Measurements from ENCODE around the gene ZFP36.

The ZFP36 gene

DNA sequence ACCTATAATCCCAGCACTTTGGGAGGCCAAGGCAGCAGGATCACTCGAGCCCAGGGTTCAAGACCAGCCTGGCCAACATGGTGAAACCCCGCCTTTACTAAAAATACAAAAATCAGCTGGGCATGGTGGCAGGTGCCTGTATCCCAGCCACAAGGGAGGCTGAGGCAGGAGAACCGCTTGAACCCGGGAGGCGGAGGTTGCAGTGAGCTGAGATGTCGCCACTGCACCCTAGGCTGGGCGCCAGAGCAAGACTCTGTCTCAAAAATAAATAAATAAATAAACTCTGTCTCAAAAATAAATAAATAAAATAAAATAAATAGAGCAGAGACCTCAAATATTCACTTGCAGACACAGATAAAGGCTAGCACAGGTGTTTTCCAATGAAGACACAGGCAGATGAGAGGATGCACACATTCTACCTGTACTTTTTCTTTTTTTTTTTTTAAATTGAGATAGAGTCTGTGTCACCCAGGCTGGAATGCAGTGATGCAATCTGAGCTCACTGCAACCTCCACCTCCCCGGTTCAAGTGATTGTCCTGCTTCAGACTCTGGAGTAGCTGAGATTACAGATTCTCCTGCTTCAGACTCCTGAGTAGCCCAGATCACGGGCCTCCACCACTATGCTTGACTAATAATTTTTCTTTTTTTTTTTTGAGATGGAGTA, 31.8 kb downstream of the ZFP36 start:
- Histone ChIP-seq H3K79me2 (ENCODE audit: low read length) (peaks cover 28% of the 10 kb centered on the region), H3K9me3 (replicated peaks; ENCODE audit: insufficient read depth, low read length) (no peaks in the 10 kb centered on the region), H3K36me3 (replicated peaks; ENCODE audit: insufficient read depth, low read length) (peaks cover 10% of the 10 kb centered on the region), H3K27me3 (replicated peaks; ENCODE audit: insufficient read depth, low read length) (no peaks in the 10 kb centered on the region), H4K20me1 (ENCODE audit: insufficient read depth, low read length) (peaks cover 13% of the 10 kb centered on the region), H3K4me1 (ENCODE audit: low read length) (peaks cover 30% of the 10 kb centered on the region), H3K9ac (ENCODE audit: low read length) (no peak overlapping the region), H3K9me2 (replicated peaks; ENCODE audit: insufficient read depth, low read length) (no peaks in the 10 kb centered on the region), H3K4me3 (ENCODE audit: low read length) (no peak overlapping the region), H3F3A (ENCODE audit: insufficient read depth, low read length) (peaks cover 26% of the 10 kb centered on the region), H2AFZ (ENCODE audit: low read length) (no peak overlapping the region), H3K27ac (ENCODE audit: low read length) (no peak overlapping the region), H3K4me2 (ENCODE audit: low read depth, low read length) (no peak overlapping the region)
- no peak for DNase-seq
- no peak for TF ChIP-seq EZH2phosphoT487 (IDR thresholded peaks at IDR 0.05; ENCODE audit: low read length)

DNA sequence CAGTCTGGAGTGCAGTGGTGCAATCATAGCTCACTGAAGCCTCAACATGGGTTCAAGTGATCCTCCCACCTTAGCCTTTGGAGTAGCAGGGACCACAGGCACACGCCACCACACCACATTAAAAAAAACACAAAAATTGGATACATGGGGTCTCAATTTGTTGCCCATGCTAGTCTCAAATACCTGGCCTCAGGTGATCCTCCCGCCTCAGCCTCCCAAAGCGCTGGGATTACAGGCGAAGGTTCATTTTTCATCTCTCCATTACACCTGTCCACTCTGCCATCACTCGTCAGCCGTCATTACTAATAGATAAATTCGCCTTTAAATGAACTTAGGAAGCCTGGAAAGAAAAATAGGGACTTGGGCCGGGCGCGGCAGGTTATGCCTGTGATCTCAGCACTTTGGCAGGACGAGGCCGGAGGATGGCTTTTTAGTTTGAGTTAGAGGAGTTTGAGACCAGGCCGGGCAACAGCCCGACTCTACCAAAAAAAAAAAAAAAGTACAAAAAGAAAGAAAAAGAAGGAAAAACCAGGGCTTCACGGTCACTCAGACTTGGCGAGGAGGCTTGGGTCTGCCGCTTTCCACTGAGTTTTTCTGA, 38.0 kb downstream of the ZFP36 start:
- Histone ChIP-seq H3F3A (ENCODE audit: insufficient read depth, low read length) (peaks cover 20% of the 10 kb centered on the region), H3K36me3 (replicated peaks; ENCODE audit: insufficient read depth, low read length) (no peaks in the 10 kb centered on the region), H3K79me2 (ENCODE audit: low read length) (peaks cover 48% of the 10 kb centered on the region), H3K9me3 (replicated peaks; ENCODE audit: insufficient read depth, low read length) (no peaks in the 10 kb centered on the region), H2AFZ (ENCODE audit: low read length) (peak overlapping the region; percentile 57; the same call in 1 of the 2 replicates), H3K4me2 (ENCODE audit: low read depth, low read length) (peak overlapping the region; percentile 81), H3K4me1 (ENCODE audit: low read length) (peaks cover 36% of the 10 kb centered on the region), H3K27me3 (replicated peaks; ENCODE audit: insufficient read depth, low read length) (no peaks in the 10 kb centered on the region), H3K9ac (ENCODE audit: low read length) (peak overlapping the region; percentile 98), H3K27ac (ENCODE audit: low read length) (peak overlapping the region; percentile 88), H3K4me3 (ENCODE audit: low read length) (peak overlapping the region; percentile 99), H4K20me1 (ENCODE audit: insufficient read depth, low read length) (peaks cover 6% of the 10 kb centered on the region; the same call in 1 of the 2 replicates), H3K9me2 (replicated peaks; ENCODE audit: insufficient read depth, low read length) (no peaks in the 10 kb centered on the region)
- peak; percentile 33 for DNase-seq
- TF ChIP-seq EZH2 (optimal IDR thresholded peaks at IDR 0.05; ENCODE audit: low read depth, low read length) (no peak), EZH2phosphoT487 (IDR thresholded peaks at IDR 0.05; ENCODE audit: low read length) (no peak)
- TF ChIP-seq, protein P1, sequence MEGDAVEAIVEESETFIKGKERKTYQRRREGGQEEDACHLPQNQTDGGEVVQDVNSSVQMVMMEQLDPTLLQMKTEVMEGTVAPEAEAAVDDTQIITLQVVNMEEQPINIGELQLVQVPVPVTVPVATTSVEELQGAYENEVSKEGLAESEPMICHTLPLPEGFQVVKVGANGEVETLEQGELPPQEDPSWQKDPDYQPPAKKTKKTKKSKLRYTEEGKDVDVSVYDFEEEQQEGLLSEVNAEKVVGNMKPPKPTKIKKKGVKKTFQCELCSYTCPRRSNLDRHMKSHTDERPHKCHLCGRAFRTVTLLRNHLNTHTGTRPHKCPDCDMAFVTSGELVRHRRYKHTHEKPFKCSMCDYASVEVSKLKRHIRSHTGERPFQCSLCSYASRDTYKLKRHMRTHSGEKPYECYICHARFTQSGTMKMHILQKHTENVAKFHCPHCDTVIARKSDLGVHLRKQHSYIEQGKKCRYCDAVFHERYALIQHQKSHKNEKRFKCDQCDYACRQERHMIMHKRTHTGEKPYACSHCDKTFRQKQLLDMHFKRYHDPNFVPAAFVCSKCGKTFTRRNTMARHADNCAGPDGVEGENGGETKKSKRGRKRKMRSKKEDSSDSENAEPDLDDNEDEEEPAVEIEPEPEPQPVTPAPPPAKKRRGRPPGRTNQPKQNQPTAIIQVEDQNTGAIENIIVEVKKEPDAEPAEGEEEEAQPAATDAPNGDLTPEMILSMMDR (IDR thresholded peaks at IDR 0.05; ENCODE audit: low read length): no peak

DNA sequence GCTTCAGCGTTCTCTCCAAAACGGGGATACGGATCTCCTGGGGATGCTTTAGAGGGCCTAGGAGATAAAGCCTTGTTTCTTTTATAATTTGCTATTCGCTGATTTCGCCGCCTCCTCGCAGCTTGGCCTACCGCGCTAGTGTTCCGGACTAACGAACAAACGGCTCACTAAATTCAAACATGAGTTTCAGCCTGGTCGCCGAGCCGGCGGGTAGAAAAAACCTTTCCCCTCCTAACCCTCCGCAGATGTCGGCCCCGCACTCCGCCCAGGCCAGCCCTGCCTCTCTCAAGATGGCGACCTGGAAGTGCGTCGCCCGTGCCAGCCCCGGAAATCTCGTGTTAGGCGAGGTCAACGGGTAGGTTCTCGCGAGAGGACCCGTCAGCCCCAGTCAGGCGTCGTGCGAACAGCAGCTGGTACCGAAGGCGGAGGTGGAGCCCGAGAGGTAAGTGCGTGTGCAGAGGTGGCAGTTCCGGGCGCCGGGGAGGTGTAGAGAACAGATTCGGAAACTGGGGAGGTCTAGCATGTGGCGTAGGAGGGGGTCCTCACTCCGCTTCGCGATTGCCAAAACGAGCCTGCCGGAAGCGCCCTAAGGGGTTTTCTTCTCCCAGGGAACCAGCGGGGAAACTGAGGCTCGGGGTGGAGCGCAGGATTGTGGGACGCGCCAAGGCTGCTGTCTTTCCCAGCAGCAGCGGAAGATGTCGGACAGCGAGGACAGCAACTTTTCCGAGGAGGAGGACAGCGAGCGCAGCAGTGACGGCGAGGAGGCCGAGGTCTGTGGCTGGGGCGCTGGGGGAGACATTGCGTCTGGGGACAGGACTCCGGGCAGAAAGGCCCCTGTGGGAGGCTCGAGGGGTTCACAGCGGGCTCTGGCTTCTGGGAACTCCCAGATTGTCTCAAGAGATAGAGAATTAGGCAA, 38.8 kb downstream of the ZFP36 start, which contains the start of gene SUPT5H:
TSS of gene SUPT5H (plus strand) at position 387 of the 916 bp plus-strand sequence. CDS start at position 696, 309 bp downstream.
- Histone ChIP-seq H2AFZ (ENCODE audit: low read length) (peak within 1 kb of the TSS; percentile 57; the same call in 1 of the 2 replicates), H3K79me2 (ENCODE audit: low read length) (peaks cover 55% of the 10 kb centered on the region), H4K20me1 (ENCODE audit: insufficient read depth, low read length) (peaks cover 6% of the 10 kb centered on the region; the same call in 1 of the 2 replicates)

More for the DNA sequence above, 38.8 kb downstream of the ZFP36 start, which contains the start of gene SUPT5H:
- Histone ChIP-seq H3K4me2 (ENCODE audit: low read depth, low read length) (peak within 1 kb of the TSS; percentile 87), H3K9me2 (replicated peaks; ENCODE audit: insufficient read depth, low read length) (no peaks in the 10 kb centered on the region), H3K4me3 (ENCODE audit: low read length) (peak within 1 kb of the TSS; percentile 99), H3K27me3 (replicated peaks; ENCODE audit: insufficient read depth, low read length) (no peaks in the 10 kb centered on the region), H3K4me1 (ENCODE audit: low read length) (peaks cover 30% of the 10 kb centered on the region), H3K9ac (ENCODE audit: low read length) (peak within 1 kb of the TSS; percentile 98), H3K27ac (ENCODE audit: low read length) (peak within 1 kb of the TSS; percentile 88), H3F3A (ENCODE audit: insufficient read depth, low read length) (peaks cover 20% of the 10 kb centered on the region), H3K36me3 (replicated peaks; ENCODE audit: insufficient read depth, low read length) (no peaks in the 10 kb centered on the region), H3K9me3 (replicated peaks; ENCODE audit: insufficient read depth, low read length) (no peaks in the 10 kb centered on the region)
- TF ChIP-seq, protein P1 (IDR thresholded peaks at IDR 0.05; ENCODE audit: low read length): no peak
- TF ChIP-seq EZH2phosphoT487 (IDR thresholded peaks at IDR 0.05; ENCODE audit: low read length) (no peak), EZH2 (optimal IDR thresholded peaks at IDR 0.05; ENCODE audit: low read depth, low read length) (no peak)
- peak; percentile 99 for DNase-seq
